Medulla oblongata (tissue), 1 donor: ENCODE results near the gene ZSCAN31.
A peak's percentile ranks its signal among the peaks of the same experiment; 100 is the strongest.
"Not testable (repeated sequence)": the region's sequence is repeated elsewhere in the genome, so short reads cannot be mapped to it uniquely, and the experiment has no call there.

ENCODE experiments used
- DNase-seq: peaks from one replicate; pipeline ENCODE4 v3.0.0-alpha.2; 2015; ENCODE audit errors: extremely low spot score

The ZSCAN31 gene

GRCh38 chr6:28335564-28336283 is at the start of gene ZSCAN31:
Gene ZSCAN31, minus strand, starts transcription at chr6:28336148. Its CDS starts 6,465 bp downstream, at chr6:28329683.
- DNase-seq, result peak; percentile 74

DNA sequence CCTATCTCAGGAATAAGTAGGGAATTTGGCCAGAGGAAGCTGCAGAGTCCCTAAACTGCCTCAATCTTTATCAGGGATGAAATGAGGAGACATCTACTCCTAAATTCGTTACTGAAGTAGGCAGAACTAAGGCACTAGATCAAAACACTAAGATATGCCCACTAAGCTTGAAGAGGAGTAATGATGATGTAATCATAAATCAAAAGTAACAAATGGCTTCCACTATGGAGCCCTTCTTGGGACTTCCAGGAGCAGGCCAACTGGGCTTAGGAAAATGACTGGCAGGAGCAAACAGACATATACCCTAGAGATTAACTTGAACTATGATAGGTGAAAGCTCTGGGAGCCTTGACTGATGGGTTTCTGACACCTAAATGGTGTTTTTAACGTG is 48.2 kb upstream of the ZSCAN31 start:
- DNase-seq, result no peak

DNA sequence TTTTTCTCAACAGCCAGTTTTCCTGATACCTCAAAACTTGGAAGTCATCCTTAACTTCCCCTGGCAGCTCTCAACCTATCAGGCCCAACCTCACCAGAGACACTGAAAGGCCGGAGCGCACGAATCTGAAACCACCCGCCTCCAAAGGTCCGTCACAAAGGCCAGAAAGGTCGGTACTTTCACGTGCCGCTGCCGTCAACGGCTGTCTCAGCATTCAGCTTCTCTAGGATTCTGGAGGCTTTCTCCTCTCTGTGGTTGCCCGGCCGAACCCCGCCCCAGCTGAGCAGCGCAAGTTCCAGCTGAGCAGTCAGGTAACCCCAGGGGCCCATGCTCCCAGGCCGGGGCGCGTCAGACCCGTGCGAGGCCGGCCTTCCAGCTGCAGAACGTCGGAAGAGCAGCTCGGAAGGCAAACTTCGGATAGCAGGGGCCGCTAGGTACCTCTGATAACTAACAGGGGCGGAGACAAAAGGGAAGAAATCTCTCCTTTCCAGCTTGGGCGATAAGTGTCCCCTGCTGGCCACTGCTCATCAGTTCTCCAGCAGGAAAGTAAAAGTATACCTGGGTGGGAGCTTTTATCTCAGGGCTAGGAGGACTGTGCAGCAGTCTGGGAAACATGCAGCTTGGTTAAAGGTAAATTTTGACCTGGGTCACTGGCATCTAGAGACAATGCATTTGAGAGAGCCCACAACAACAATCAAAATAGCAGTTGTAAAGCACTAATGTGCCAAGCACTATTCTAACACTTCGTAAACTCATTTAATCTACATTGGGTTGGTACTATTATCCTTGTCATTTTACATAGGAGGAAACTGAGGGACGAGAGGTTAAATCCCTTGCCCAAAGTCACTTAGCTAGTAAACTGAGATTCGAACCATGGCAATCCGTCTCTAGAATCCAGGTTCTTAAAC is 47.5 kb upstream of the ZSCAN31 start:
- DNase-seq, result peak; percentile 80

DNA sequence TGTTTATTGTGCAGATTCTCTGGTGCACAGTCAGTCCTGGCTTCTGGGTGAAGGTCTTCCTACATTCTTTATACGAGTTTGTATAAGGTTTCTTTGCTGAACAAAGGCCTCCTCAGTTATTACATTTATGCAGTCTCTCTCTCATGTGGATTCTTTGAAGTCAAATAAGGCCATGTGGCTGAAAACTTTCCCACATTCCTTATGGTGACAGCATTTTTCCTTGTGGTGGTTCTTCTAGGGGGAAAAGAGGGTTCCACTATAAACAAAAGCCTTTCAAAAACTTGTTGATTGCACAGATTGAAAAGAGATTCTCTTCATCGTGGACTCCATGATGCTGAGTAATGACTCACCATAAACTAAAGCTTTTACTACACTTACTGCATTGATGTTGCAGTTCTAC is 44.4 kb upstream of the ZSCAN31 start:
- DNase-seq, result no peak

- no peak for DNase-seq
These were observed 42.7 kb upstream of the ZSCAN31 start for GRCh38 chr6:28378644-28379043.

- no peak for DNase-seq
These were observed 41.9 kb upstream of the ZSCAN31 start for GRCh38 chr6:28377879-28378278.

DNA sequence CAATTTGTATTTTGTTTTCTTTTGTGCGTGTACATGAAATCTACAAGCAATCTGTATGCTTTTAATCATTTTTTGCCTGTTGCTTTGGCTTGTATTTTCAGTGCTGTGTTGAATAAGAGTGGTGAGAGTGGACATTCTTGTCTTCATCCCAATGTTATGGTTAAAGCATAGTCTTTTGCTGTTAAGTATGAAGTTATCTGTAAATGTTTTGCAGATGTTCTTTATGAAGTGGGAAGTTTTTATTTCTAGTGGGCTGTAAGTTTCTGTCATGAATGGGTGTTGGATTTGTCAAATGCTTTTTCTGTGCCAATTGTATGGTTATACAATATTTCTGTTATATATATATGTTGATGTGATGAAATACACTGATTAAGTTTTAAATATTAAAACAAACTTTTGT is 38.0 kb upstream of the ZSCAN31 start:
- no peak for DNase-seq

- no peak for DNase-seq
These were observed 35.9 kb upstream of the ZSCAN31 start for GRCh38 chr6:28371706-28372451.

DNA sequence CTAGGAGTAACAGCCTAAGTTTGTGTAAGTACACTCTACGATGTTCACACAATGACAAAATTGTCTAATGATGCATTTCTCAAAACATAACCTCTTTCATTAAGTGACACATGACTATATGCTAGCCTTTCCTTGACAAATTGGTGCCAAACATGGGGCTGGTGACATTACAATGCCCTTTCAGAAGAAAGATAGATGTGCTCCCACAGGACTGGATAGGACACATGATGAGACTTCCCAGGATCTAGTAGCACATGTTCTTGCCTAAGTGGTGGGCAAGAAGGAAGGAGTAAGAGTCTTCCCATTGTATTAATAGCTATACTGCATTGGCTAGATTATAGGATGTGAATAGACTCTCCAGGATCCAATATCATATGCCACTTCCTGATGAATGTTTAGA is 35.3 kb upstream of the ZSCAN31 start:
- no peak for DNase-seq

DNA sequence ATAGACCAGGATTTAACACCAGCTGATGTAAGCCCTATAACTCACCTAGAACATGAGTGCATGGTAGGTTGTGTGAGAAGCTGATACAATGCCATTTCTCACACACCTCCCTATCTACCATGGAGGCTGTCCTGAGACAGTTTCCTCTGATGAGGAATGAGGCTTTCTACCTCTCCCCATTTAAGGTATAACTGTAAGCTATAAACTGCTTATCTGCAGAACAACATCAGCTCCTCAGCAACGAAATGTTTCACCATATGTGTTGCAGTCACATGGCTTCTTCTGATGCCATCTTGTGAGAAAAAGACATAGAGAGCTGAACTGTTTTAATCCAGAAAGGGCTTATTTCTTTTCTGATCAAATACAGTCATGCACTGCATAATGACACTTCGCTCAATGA is 34.5 kb upstream of the ZSCAN31 start:
- no peak for DNase-seq

GRCh38 chr6:28369463-28369862 is 33.5 kb upstream of the ZSCAN31 start:
- no peak for DNase-seq

DNA sequence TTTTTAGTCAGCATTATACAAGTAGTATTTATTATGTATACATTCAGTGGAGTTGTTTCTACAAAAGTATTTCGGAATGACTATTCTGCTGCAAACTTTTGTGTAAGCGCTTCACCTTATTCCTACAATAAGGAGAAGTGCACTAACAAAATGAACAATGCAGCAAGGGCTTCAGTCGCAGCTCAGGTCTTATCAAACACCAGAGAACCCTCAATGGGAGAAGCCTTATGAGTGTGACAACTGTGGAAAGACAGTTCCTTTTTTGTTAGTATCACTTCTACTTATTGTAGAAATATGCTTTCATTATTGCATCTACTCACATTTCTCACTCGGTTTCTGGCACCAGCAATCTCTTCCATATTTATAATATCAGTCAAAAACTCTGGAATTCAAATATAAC is 32.6 kb upstream of the ZSCAN31 start:
- no peak for DNase-seq

DNA sequence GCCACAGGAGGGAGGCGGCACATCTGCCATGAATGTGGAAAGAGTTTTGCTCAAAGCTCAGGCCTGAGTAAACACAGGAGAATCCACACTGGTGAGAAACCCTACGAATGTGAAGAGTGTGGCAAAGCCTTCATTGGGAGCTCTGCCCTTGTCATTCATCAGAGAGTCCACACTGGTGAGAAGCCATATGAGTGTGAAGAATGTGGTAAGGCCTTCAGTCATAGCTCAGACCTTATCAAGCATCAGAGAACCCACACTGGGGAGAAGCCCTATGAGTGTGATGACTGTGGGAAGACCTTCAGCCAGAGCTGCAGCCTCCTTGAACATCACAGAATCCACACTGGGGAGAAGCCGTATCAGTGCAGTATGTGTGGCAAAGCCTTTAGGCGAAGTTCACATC is 29.6 kb upstream of the ZSCAN31 start:
- not testable (repeated sequence) for DNase-seq

GRCh38 chr6:28360961-28361360 is 25.0 kb upstream of the ZSCAN31 start:
- DNase-seq, result no peak

DNA sequence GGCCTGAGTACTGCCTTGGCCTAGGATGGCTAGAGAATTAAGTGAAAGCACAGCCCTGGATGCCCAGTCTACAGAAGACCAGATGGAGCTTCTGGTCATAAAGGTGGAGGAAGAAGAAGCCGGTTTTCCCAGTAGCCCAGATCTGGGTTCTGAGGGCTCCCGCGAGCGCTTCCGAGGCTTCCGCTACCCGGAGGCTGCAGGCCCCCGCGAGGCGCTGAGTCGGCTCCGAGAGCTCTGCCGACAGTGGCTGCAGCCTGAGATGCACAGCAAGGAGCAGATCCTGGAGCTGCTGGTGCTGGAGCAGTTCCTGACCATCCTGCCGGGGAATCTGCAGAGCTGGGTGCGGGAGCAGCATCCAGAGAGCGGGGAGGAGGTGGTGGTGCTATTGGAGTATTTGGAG is 23.6 kb upstream of the ZSCAN31 start:
- DNase-seq, result not testable (repeated sequence)

- DNase-seq, result no peak
These were observed 21.1 kb upstream of the ZSCAN31 start for GRCh38 chr6:28357036-28357435.

- DNase-seq, result no peak
These were observed 20.7 kb upstream of the ZSCAN31 start for GRCh38 chr6:28356666-28357020.

- DNase-seq, result peak; percentile 94
These were observed 20.1 kb upstream of the ZSCAN31 start for GRCh38 chr6:28355743-28356665.

DNA sequence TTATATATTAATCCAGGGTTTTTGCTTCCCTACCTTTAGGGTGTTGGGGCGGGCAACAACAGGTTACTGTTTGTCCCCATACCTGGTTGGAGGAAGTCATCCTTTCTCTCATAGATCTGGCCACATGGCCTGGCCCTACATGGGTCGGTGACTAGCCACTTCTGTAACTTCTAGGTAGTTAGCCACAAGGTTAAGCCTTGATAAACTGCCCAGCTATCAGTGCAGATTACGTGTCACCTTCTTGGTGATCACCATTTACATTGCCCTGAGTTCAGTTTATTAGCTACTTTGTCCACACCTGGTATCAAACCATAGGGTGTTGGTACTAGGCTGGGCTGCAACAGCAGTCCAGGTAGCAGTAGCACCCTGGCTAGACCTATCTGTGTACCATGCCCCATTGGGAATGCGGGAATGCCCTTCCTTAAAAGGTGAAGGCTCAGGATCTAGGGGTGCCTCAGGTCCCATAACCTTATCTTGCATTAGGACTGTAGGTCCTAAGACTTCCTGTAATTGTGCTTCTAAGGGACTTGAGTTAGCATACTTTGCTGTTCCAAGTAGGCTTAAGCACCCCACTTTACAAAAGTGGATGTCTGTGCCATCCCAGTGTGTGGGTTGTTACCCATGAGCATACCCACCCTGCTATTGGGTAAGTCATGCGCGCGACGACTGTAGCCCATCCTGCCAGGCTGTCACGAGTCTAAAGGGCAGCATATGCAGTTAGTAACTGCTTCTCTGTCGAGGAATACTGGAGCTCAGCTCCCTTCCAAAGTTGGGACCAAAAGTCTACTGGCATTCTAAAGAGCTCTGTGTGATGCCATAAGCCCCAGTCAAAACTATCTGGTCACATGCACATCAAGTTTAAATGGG is 19.0 kb upstream of the ZSCAN31 start:
- DNase-seq, result no peak

GRCh38 chr6:28353981-28354676 is 18.2 kb upstream of the ZSCAN31 start:
- DNase-seq, result no peak
